Lung microvascular endothelial cell (primary cell): Measurements from ENCODE around the gene ZNF780B. TPM values are rescaled to one million over a fixed set of nuclear protein-coding genes. Genes with fewer than 3 reads are reported as not detected.

Experiments
- DNase-seq, 2 donors: peaks; one replicate each; pipeline versions ENCODE4 v3.0.0 to v3.0.0-alpha.2; 2010; ENCODE audit warnings: low read depth in 2 of 2
- total RNA-seq: library from RNA; depleted of rRNA; stranded (reverse); fragments of >200 nt; gene quantifications from 2 replicates; pipeline ENCODE4 v1.2.1, GENCODE V29; 2014

The ZNF780B gene
- total RNA-seq, 1 donor from 2014 or later: 6.2 TPM

GRCh38 chr19:39982883-39983282 is 73.1 kb downstream of the ZNF780B start:
- no peak for DNase-seq

Other genes starting within 250 kb of the ZNF780B start
- 10.5 and 11.1 TPM in 2 replicates for gene DYRK1B, start 222.1 kb downstream of the ZNF780B start, total RNA-seq
- 104 and 146 TPM in 2 replicates for gene FBL, start 209.9 kb downstream of the ZNF780B start, total RNA-seq
- under 0.01 TPM in 2 replicates for gene FCGBP, start 121.6 kb downstream of the ZNF780B start, total RNA-seq
- 57.8 and 65.7 TPM in 2 replicates for gene PSMC4, start 85.1 kb downstream of the ZNF780B start, total RNA-seq
- gene ZNF546, start 59.2 kb downstream of the ZNF780B start, total RNA-seq: 2.4 and 5.6 TPM in 2 replicates
- gene ZNF780A, start 34.7 kb upstream of the ZNF780B start, total RNA-seq: 7.4 and 7.9 TPM in 2 replicates
- 3.3 and 6.7 TPM in 2 replicates for gene MAP3K10, start 135.2 kb upstream of the ZNF780B start, total RNA-seq
- under 0.01 TPM in 1 of 2 replicates, not detected in the other for gene TTC9B, start 162.2 kb upstream of the ZNF780B start, total RNA-seq
- under 0.01 and 0.20 TPM in 2 replicates for gene CCNP, start 170.5 kb upstream of the ZNF780B start, total RNA-seq
- 14.4 and 31.0 TPM in 2 replicates for gene AKT2, start 229.1 kb upstream of the ZNF780B start, total RNA-seq